PC-3 (cell line): ENCODE results near the gene SNED1. TPM values are rescaled to one million over a fixed set of nuclear protein-coding genes. Genes with fewer than 3 reads are reported as not detected.

Experiments used
- ATAC-seq: fragments of 200-7000 bp; cut with Tn5 transposase; 2 replicates; pipeline ENCODE4 v1.9.1; 2020; ENCODE audit warnings: mild to moderate bottlenecking, moderate library complexity
- BruUV-seq: library from RNA; stranded (reverse); fragments of 400-500 nt; replicated peaks from 2 replicates; lab custom pipeline; 2021; lab: Mats Ljungman, UMichigan
- CTCF ChIA-PET: fragments of 300-600 bp; sonication (Branson Sonifier 250); formaldehyde crosslinking; loops from one replicate; lab custom pipeline; 2022; ENCODE audit warnings: antibody characterized with exemption; lab: Charles Lee
- POLR2A ChIA-PET: fragments of 300-600 bp; sonication (Branson Sonifier 250); formaldehyde crosslinking; loops from one replicate; lab custom pipeline; 2022; ENCODE audit warnings: antibody characterized with exemption; ENCODE audit not compliant: unreplicated experiment; lab: Charles Lee
- DNase-seq: peaks from one replicate; pipeline ENCODE4 v3.0.0-alpha.2; 2015
- H2AFZ ChIP-seq: fragments of 300-600 bp; sonication (generic); 2 replicates; pipeline ENCODE4 v1.6.0; 2016; ENCODE audit warnings: antibody characterized with exemption, low read length
- H3F3A ChIP-seq: fragments of 300-600 bp; sonication (generic); one replicate; pipeline ENCODE4 v1.6.0; 2017; ENCODE audit warnings: antibody characterized with exemption, low read length, control low read depth, mild to moderate bottlenecking; ENCODE audit not compliant: unreplicated experiment
- H3K27ac ChIP-seq: fragments of 300-600 bp; sonication (generic); 2 replicates; pipeline ENCODE4 v1.5.1; 2016; ENCODE audit warnings: mild to moderate bottlenecking, low read length
- H3K27me3 ChIP-seq: fragments of 300-600 bp; sonication (generic); 2 replicates; pipeline ENCODE4 v1.6.1; 2016; ENCODE audit warnings: low read length, mixed read lengths
- H3K36me3 ChIP-seq: fragments of 300-600 bp; sonication (generic); 2 replicates; pipeline ENCODE4 v1.6.1; 2016; ENCODE audit warnings: low read depth, mixed run types, low read length, mixed read lengths
- H3K4me1 ChIP-seq: fragments of 300-600 bp; sonication (generic); 2 replicates; pipeline ENCODE4 v1.5.1; 2016; ENCODE audit warnings: low read length; ENCODE audit not compliant: insufficient read depth
- H3K4me2 ChIP-seq: fragments of 300-600 bp; sonication (generic); 2 replicates; pipeline ENCODE4 v1.6.0; 2016; ENCODE audit warnings: low read length
- H3K4me3 ChIP-seq: fragments of 300-600 bp; sonication (generic); 2 replicates; pipeline ENCODE4 v1.5.1; 2016; ENCODE audit warnings: mild to moderate bottlenecking, low read length, mixed read lengths
- H3K79me2 ChIP-seq: fragments of 300-600 bp; sonication (generic); 2 replicates; pipeline ENCODE4 v1.6.1; 2017; ENCODE audit warnings: low read length, mixed read lengths
- H3K9ac ChIP-seq: fragments of 300-600 bp; sonication (generic); 2 replicates; pipeline ENCODE4 v1.6.0; 2016; ENCODE audit warnings: mild to moderate bottlenecking, low read length
- H3K9me2 ChIP-seq: fragments of 300-600 bp; sonication (generic); replicated peaks from 2 replicates; pipeline ENCODE4 v1.6.1; 2016; ENCODE audit warnings: mixed run types, low read length, mixed read lengths
- H3K9me3 ChIP-seq: fragments of 300-600 bp; sonication (generic); 2 replicates; pipeline ENCODE4 v1.6.1; 2016; ENCODE audit warnings: low read length, mixed read lengths
- H4K20me1 ChIP-seq: fragments of 300-600 bp; sonication (generic); 2 replicates; pipeline ENCODE4 v1.6.1; 2016; ENCODE audit warnings: low read length, mixed read lengths
- EZH2 ChIP-seq: fragments of 300-600 bp; sonication (generic); IDR thresholded peaks from one replicate; pipeline ENCODE4 v1.6.1; 2017; ENCODE audit warnings: antibody characterized with exemption, mild to moderate bottlenecking, low read length; ENCODE audit not compliant: unreplicated experiment
- EZH2phosphoT487 ChIP-seq: fragments of 300-600 bp; sonication (generic); IDR thresholded peaks from 2 replicates; pipeline ENCODE4 v1.6.1; 2018; ENCODE audit warnings: mild to moderate bottlenecking, antibody characterized with exemption, low read length, borderline replicate concordance
- intact Hi-C: fragments of 100-400 bp; cut with micrococcal nuclease; formaldehyde crosslinking; loops from 2 replicates; pipeline ENCODE4 v1.9.0; 2023
- total RNA-seq: library from RNA; depleted of rRNA; stranded (reverse); fragments of >200 nt; gene quantifications from 2 replicates; pipeline ENCODE4 v1.2.3, GENCODE V29; 2014
- TF ChIP-seq, protein P1 (sequence below): fragments of 300-600 bp; sonication (generic); conservative IDR thresholded peaks from 2 replicates; pipeline ENCODE4 v1.5.1; 2017; ENCODE audit warnings: antibody characterized with exemption, low read depth, mild to moderate bottlenecking, low read length

Gene SNED1
- total RNA-seq, 1 experiment from 2014 or later: 0.66 TPM

DNA sequence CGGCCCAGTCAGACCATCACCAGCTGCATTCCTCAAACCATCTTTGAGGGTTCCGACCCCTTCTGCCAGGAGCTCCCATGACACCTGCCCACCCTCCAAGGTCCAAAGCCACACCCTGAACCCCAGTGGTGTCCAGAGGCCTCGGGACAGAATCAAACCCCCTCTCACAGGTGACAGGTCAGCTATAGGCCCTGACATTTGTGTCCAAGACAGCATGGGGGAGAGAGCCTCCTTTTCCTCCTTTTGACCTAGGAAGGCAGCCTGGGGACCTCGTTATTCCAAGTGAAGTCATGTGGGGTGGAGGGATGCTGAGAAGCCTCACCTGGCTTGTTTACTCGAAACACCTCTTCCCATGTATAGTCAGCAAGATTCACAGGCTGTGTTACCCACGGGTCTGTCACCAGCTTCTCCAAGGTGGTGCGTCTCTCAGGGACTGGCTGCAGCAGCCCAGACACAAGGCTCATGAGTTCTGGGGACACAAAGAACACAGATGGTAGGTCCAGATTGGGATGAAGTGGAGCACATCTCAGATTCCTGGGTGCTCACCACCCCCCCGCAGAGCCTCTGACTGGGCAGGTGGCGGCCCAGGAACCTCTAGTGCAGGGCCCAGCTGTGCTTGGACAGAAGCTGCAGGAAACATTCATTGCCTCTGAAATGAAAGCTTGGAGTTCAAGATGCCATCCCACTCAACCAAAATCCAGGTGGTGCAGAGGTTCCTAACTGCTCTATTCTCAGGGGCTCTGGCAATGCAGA is 108.8 kb downstream of the SNED1 start:
- H3K27me3 ChIP-seq: no peaks in the 10 kb centered on the region
- no TSS peak for BruUV-seq
- ChIA-PET POLR2A (no interaction called here), CTCF (no interaction called here)
- H3F3A ChIP-seq: no peaks in the 10 kb centered on the region
- no peak overlapping the region for H3K4me3 ChIP-seq
- H4K20me1 ChIP-seq: no peaks in the 10 kb centered on the region
- no peaks in the 10 kb centered on the region for H3K9me3 ChIP-seq
- H2AFZ ChIP-seq: no peak overlapping the region
- no peak overlapping the region for H3K9ac ChIP-seq
- H3K4me2 ChIP-seq: no peak overlapping the region
- ATAC-seq (no peak), DNase-seq (no peak)
- no peaks in the 10 kb centered on the region for H3K4me1 ChIP-seq
- no peaks in the 10 kb centered on the region for H3K36me3 ChIP-seq
- H3K27ac ChIP-seq: no peak overlapping the region
- intact Hi-C loops: no loop called here
- H3K9me2 ChIP-seq: no peaks in the 10 kb centered on the region
- TF ChIP-seq EZH2: no peak
- TF ChIP-seq, protein P1, sequence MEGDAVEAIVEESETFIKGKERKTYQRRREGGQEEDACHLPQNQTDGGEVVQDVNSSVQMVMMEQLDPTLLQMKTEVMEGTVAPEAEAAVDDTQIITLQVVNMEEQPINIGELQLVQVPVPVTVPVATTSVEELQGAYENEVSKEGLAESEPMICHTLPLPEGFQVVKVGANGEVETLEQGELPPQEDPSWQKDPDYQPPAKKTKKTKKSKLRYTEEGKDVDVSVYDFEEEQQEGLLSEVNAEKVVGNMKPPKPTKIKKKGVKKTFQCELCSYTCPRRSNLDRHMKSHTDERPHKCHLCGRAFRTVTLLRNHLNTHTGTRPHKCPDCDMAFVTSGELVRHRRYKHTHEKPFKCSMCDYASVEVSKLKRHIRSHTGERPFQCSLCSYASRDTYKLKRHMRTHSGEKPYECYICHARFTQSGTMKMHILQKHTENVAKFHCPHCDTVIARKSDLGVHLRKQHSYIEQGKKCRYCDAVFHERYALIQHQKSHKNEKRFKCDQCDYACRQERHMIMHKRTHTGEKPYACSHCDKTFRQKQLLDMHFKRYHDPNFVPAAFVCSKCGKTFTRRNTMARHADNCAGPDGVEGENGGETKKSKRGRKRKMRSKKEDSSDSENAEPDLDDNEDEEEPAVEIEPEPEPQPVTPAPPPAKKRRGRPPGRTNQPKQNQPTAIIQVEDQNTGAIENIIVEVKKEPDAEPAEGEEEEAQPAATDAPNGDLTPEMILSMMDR: no peak
- no peak for TF ChIP-seq EZH2phosphoT487
- H3K79me2 ChIP-seq: no peaks in the 10 kb centered on the region

DNA sequence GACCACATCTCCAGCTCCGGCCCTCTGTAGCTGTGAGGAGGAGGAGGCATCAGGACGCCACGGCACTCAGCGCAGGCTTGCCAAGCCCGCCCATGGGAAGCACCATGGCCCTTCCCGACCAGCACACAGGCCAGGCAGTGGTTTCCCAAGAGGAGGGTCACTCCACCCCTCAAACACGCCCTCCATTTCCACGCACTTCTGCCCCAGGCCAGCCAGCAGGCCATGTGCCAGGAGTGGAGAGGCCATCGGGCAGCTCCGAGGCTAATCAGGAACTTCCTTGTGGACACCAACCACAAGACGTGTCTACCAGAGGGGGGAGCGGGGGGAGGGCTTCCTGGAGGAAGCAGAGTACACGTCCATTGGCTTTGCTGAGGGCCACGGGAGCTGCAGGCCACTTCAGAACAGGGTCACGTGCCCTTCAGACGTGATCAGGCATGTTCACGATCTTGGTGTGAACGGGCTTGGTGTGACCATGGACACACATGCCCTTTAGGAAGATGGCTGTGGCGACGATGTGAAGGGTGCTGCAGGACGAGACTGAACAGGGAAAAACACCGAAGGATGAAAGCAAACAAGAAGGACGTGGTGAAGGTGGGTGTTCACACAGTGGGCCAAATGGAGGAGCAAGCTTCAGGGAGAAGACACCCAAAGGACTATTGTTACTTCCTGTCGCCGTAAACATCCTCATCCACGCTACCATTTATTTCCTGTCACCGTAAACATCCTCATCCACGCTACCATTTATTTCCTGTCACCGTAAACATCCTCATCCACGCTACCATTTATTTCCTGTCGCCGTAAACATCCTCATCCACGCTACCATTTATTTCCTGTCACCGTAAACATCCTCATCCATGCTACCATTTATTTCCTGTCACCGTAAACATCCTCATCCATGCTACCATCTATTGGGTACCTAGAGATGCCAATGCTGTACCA is 110.1 kb downstream of the SNED1 start:
- Histone ChIP-seq H3F3A (no peaks in the 10 kb centered on the region), H3K27me3 (no peaks in the 10 kb centered on the region), H3K4me3 (no peak overlapping the region), H3K27ac (no peak overlapping the region), H2AFZ (no peak overlapping the region), H3K9me2 (no peaks in the 10 kb centered on the region), H3K4me2 (no peak overlapping the region), H3K4me1 (no peaks in the 10 kb centered on the region), H3K9ac (no peak overlapping the region), H4K20me1 (no peaks in the 10 kb centered on the region), H3K79me2 (no peaks in the 10 kb centered on the region), H3K36me3 (no peaks in the 10 kb centered on the region), H3K9me3 (no peaks in the 10 kb centered on the region)
- DNase-seq: no peak
- POLR2A ChIA-PET: no interaction called here
- ATAC-seq: no peak
- BruUV-seq: no TSS peak
- TF ChIP-seq EZH2phosphoT487 (no peak), EZH2 (no peak)
- TF ChIP-seq, protein P1: no peak
- intact Hi-C loops: no loop called here
- CTCF ChIA-PET: no interaction called here
